Nephron progenitor cell (in vitro differentiated cells): ENCODE measurements around the gene P3R3URF.

Source experiments
- DNase-seq: peaks from one replicate; pipeline ENCODE4 v3.0.0; 2021
- H3K27ac Mint-ChIP-seq: 2 replicates; pipeline ENCODE4 v1.8.0; 2021; ENCODE audit warnings: mild to moderate bottlenecking, moderate library complexity, mixed read lengths
- H3K27me3 Mint-ChIP-seq: 2 replicates; pipeline ENCODE4 v1.8.0; 2021; ENCODE audit warnings: mild to moderate bottlenecking, low read depth, mixed read lengths; ENCODE audit not compliant: poor library complexity
- H3K36me3 Mint-ChIP-seq: 2 replicates; pipeline ENCODE4 v1.8.0; 2021; ENCODE audit warnings: low read depth, mixed read lengths
- H3K4me1 Mint-ChIP-seq: 2 replicates; pipeline ENCODE4 v1.8.0; 2021; ENCODE audit warnings: mixed read lengths
- H3K4me3 Mint-ChIP-seq: 2 replicates; pipeline ENCODE4 v1.8.0; 2021; ENCODE audit warnings: mild to moderate bottlenecking, moderate library complexity, mixed read lengths
- H3K9me3 Mint-ChIP-seq: 2 replicates; pipeline ENCODE4 v1.8.0; 2021; ENCODE audit warnings: mild to moderate bottlenecking, moderate library complexity, mixed read lengths
- TF ChIP-seq, protein P1 (sequence below): fragments of 200-600 bp; sonication (generic); IDR thresholded peaks from 2 replicates; pipeline ENCODE4 v1.5.0; 2021; ENCODE audit warnings: antibody characterized with exemption

P3R3URF gene

GRCh38 chr1:46173361-46173856, 2.9 kb downstream of the P3R3URF start:
- peaks cover 28% of the 10 kb centered on the region for H3K27me3 Mint-ChIP-seq
- peaks cover 5% of the 10 kb centered on the region for H3K4me1 Mint-ChIP-seq
- H3K4me3 Mint-ChIP-seq = no peak overlapping the region
- no peaks in the 10 kb centered on the region for H3K9me3 Mint-ChIP-seq
- TF ChIP-seq, protein P1, sequence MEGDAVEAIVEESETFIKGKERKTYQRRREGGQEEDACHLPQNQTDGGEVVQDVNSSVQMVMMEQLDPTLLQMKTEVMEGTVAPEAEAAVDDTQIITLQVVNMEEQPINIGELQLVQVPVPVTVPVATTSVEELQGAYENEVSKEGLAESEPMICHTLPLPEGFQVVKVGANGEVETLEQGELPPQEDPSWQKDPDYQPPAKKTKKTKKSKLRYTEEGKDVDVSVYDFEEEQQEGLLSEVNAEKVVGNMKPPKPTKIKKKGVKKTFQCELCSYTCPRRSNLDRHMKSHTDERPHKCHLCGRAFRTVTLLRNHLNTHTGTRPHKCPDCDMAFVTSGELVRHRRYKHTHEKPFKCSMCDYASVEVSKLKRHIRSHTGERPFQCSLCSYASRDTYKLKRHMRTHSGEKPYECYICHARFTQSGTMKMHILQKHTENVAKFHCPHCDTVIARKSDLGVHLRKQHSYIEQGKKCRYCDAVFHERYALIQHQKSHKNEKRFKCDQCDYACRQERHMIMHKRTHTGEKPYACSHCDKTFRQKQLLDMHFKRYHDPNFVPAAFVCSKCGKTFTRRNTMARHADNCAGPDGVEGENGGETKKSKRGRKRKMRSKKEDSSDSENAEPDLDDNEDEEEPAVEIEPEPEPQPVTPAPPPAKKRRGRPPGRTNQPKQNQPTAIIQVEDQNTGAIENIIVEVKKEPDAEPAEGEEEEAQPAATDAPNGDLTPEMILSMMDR = no peak
- no peaks in the 10 kb centered on the region for H3K36me3 Mint-ChIP-seq
- no peak for DNase-seq
- H3K27ac Mint-ChIP-seq = no peak overlapping the region

DNA sequence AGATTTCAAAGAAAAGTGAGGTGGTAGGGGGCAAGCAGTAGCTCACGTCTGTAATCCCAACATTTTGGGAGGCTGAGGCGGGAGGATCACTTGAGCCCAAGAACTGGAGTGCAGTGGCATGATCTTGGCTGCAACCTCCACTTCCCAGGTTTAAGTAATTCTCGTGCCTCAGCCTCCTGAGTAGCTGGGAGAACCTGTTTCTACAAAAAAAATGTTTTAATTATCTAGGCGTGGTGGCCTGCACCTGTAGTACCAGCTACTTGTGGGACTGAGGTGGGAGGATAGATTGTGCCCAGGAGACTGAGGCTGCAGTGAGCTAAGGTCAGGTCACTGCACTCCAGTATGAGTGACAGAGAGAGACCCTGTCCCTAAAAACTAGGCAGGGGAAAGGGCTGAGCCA, 4.0 kb downstream of the P3R3URF start:
- H3K27me3 Mint-ChIP-seq = peaks cover 38% of the 10 kb centered on the region
- H3K4me3 Mint-ChIP-seq = no peak overlapping the region
- no peak overlapping the region for H3K27ac Mint-ChIP-seq

DNA sequence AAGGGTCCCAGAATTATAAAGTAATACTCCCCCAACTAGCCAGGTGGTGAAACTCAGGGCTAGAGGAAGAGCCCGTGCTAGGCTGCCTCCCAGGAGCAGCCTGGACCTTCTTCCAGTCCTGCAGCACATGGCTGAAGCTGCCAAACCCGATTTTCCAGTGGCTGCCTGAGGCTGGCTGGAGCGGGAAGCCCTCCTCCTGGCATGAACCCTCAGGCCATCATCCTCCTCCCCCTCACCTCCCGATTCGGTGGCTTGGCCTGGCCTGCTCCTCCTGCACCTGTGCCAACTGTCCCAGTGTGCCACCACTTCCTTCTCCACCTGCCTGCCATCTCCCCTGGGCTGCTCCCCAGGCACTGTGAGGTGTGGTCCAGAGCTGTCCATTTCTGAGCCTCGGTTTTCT, 4.4 kb downstream of the P3R3URF start:
- H3K36me3 Mint-ChIP-seq = no peaks in the 10 kb centered on the region
- no peak overlapping the region for H3K4me3 Mint-ChIP-seq
- TF ChIP-seq, protein P1 = no peak
- peaks cover 6% of the 10 kb centered on the region for H3K4me1 Mint-ChIP-seq
- H3K27me3 Mint-ChIP-seq = peaks cover 43% of the 10 kb centered on the region
- H3K9me3 Mint-ChIP-seq = no peaks in the 10 kb centered on the region
- no peak for DNase-seq
- H3K27ac Mint-ChIP-seq = no peak overlapping the region

More for the DNA sequence above, 4.0 kb downstream of the P3R3URF start:
- Mint-ChIP-seq H3K9me3 (no peaks in the 10 kb centered on the region), H3K4me1 (peaks cover 5% of the 10 kb centered on the region), H3K36me3 (no peaks in the 10 kb centered on the region)
- TF ChIP-seq, protein P1 = no peak
- DNase-seq = no peak

DNA sequence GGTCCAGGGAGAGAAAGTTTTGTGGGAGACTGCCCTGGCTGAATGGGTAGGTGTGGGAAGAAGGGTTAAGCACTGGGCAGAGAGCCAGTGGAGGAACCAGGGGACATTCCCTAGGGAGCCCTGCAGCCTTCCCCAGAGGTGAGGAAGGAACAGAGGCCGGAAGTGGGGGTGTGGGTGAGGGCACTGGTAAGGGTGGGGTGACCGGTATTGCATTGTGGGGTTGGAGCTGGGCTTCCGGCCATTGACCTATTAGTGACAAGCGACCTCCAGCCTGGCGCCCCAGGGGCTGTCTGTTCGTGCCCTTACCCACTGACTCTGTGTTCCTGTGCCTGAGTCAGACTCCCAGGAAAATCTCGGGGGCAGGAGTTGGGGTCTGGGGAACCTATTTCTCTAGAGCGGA, 4.9 kb downstream of the P3R3URF start:
- Mint-ChIP-seq H3K27me3 (peaks cover 48% of the 10 kb centered on the region), H3K9me3 (no peaks in the 10 kb centered on the region), H3K36me3 (no peaks in the 10 kb centered on the region), H3K4me1 (peaks cover 12% of the 10 kb centered on the region), H3K4me3 (no peak overlapping the region), H3K27ac (no peak overlapping the region)
- TF ChIP-seq, protein P1 = no peak
- no peak for DNase-seq

GRCh38 chr1:46169811-46170454, 6.4 kb downstream of the P3R3URF start:
- DNase-seq = no peak
- H3K4me1 Mint-ChIP-seq = peaks cover 13% of the 10 kb centered on the region
- H3K27ac Mint-ChIP-seq = no peak overlapping the region
- TF ChIP-seq, protein P1 = no peak
- H3K4me3 Mint-ChIP-seq = no peak overlapping the region
- no peaks in the 10 kb centered on the region for H3K9me3 Mint-ChIP-seq
- peaks cover 61% of the 10 kb centered on the region for H3K27me3 Mint-ChIP-seq
- H3K36me3 Mint-ChIP-seq = no peaks in the 10 kb centered on the region

- no peaks in the 10 kb centered on the region for H3K36me3 Mint-ChIP-seq
- H3K27ac Mint-ChIP-seq = no peak overlapping the region
- TF ChIP-seq, protein P1 = no peak
- H3K27me3 Mint-ChIP-seq = peaks cover 74% of the 10 kb centered on the region
- no peak overlapping the region for H3K4me3 Mint-ChIP-seq
- no peak for DNase-seq
- no peaks in the 10 kb centered on the region for H3K9me3 Mint-ChIP-seq
- H3K4me1 Mint-ChIP-seq = peaks cover 13% of the 10 kb centered on the region
Observed at GRCh38 chr1:46168477-46168876, 7.8 kb downstream of the P3R3URF start.
